Measurements from ENCODE around the gene SLC6A8.
"Not testable (repeated sequence)": the region's sequence is repeated elsewhere in the genome, so short reads cannot be mapped to it uniquely, and the experiment has no call there.

Gene SLC6A8

GRCh38 chrX:153706799-153707198, 19.1 kb downstream of the SLC6A8 start:
- no peak for DNase-seq (ENCODE audit: low read depth, low spot score)

DNA sequence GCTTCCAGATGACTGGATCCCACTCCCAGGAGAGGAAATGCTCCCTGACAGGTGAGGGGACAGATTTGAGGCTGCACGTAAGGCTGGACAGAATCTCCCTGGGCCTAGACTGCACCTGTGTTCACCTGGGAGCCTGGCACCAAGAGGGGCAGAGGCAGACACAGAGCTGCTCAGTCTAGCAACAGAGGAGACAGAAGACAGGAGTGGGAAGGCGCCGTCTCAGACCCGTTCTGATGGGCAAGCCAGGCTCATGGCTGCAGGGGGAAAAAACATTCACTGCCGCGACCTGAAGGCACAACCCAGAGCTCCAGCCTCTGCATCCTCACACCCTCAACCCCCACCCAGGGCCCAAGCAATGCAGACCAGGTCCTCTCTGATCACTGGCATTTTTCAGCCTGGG, 19.7 kb downstream of the SLC6A8 start:
- no peak for DNase-seq (ENCODE audit: low read depth, low spot score)

DNA sequence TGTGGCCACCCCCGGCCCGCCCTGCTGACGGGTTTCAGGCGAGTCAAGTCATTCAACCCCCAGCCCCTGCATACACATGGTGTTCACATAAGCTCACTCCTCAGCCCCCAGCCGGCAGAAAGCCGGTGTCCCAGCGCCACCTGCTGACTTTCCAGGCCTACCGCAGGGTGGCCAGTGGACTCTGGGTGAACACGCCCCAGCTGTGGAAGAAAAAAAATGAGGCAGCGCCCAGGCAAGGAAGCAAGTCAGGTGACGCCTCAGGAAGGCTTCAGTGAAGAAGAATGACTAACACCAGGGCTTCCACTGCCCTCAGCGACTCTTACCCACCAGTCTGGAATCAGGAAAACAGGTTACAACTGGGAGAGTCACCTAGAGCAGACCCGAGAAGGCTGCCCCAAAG, 20.7 kb downstream of the SLC6A8 start:
- no peak for DNase-seq (ENCODE audit: low read depth, low spot score)

DNA sequence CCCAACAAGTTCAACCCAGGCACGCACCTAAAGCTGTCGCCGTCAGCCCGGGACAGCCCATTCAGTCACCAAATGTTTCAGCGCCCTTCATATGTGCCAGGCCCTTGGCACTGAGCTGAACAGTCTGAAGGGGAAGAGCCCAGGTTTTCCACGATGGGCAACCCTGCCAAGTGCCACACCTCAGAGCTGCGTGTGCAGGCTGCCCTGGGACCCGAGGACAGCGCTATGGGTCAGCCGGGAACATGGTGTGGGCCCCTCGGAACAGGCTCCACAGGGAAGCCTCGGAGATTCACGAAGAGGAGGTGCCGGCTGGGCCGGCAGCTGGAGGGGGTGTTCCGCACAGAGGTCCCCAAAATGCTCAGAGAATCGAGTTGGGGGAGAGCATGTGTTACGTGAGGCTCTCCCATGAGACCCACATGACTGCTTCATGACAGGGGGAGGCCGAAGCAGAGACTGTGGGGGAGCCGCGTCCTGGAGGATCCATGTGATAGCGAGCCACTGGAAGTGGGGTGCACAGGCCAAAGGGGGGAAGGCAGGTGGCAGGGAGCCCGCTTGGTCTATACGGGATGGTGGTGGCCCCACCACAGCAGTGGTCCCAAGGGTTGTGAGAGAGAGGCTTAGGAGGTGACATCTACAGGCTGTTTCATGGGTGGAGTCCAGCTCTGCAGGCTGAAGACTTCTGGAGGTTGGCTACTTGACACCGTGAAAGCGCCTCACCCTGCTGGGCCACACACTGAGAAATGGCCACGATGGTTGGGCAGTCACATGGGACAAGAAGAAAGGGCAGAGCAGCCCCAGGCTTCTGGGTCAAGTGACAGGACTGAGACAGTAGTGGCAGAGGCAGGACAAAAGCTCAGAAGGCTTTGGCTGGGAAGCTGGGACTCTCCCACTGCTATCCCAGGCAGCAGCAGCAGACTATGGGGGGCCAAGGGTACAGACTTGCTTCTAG, 22.3 kb downstream of the SLC6A8 start:
- DNase-seq (ENCODE audit: low read depth, low spot score): no peak

- DNase-seq (ENCODE audit: low read depth, low spot score): no peak
Measured at GRCh38 chrX:153714256-153714655, 26.5 kb downstream of the SLC6A8 start.

- DNase-seq (ENCODE audit: low read depth, low spot score): no peak
Measured at GRCh38 chrX:153717445-153717844, 29.7 kb downstream of the SLC6A8 start.

DNA sequence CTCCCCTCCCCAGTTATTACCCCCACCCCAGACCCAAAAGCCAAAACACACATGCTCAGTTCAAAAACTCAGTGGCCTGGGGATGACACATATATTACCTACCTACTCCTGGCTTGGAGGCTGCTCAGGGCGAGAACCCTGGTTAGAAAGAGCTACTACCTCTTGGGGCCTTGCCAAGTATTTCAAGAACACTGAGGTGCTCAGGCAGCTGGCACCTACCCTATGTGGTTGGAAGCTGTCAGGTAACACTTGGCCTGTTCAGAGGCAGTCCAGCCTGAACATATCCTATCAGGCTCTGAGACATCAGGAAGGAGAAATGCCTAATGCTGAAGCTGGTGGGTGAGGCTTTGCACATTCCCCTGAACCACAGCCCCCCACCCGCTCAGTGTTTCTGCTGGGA, 31.5 kb downstream of the SLC6A8 start:
- DNase-seq (ENCODE audit: low read depth, low spot score): no peak

DNA sequence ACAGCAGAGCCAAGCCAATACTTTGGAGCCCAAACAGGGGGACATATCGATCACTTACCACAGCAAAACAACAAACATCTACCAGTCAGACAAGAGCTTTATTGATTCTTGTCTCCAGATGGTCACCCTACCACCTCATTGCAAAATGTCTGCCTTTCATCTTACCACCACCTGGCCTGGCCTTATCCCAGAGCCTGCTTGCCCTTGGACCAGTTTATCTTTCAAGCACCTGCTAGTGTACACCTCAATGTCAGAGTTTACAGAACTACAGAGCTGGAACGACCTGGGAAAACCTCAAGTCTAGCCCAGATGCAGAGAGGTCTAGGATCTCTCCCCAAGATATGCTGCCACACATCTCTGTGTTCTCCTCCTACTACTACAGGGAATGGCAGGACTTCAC, 32.0 kb downstream of the SLC6A8 start:
- DNase-seq (ENCODE audit: low read depth, low spot score): no peak

DNA sequence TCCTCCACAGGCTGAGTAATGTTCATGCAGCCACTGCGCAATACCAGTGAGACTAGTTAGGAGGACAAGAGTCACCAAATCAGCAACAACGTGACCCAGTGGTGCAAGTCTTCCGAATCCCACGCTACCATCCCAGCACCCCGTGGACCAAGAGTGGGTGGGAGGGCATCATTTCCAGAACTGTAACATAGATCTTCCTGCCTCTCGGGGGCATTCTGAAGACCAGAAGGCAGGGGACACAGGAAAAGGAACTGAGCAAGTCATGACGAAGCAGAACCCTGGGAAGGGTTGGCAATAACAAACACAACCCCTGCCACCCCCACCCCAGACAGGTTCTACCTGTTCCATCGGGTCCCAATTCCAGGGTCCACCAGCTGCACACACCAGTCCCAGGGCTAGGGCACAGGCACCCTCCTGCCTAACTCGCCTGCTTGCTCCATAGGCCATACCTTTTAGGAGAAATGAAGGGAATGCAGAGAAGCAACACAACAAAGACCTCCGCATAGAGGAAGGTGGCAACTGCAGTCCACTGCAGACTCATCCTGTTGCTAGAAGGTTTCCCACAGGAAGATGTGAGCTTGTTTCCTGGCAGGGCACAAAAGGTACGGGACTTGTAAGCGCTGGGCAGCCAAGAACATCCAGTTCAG, 35.1 kb downstream of the SLC6A8 start:
- no peak for DNase-seq (ENCODE audit: low read depth, low spot score)

GRCh38 chrX:153723351-153724251, 35.9 kb downstream of the SLC6A8 start:
- peak; percentile 10 for DNase-seq (ENCODE audit: low read depth, low spot score)

DNA sequence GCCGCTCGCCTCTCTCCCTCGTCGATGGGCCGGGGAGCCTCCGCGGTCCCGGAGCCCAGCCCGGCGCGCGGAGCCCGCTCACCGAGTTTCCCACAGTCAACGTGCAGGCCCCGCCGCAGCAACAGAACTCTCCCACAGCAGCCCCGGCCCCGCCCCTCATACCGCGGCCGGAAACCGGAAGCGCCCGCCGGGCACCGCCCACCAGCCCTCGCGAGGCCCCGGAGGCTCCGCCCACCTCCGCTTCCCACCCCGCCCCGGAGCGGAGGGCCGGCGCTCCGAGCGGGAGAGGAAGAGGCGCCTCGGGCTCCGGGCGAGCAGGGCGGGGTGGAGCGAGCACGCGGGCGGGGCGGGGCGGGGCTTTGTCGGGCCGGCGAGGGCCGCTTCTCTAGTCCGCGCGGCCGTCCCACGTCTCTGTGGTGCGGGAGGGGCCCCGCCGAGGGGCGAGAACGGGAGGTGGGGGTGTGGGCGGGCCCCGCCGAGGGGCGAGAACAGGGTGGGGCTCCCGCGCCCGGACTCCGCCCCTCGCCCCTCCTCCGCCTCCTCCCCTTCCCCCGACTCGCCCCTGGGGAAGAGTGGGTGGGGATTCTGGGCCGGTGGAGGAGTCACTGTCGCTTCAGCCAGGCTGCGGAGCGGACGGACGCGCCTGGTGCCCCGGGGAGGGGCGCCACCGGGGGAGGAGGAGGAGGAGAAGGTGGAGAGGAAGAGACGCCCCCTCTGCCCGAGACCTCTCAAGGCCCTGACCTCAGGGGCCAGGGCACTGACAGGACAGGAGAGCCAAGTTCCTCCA, 36.7 kb downstream of the SLC6A8 start, which contains the start of the genes ABCD1 and BCAP31:
TSS of gene ABCD1 (plus strand) at position 605 of the 787 bp plus-strand sequence. CDS start 411 bp downstream, outside the sequence.
TSS of gene BCAP31 (minus strand) at position 136 of the 787 bp plus-strand sequence. CDS start 1,143 bp downstream, outside the sequence.
- DNase-seq (ENCODE audit: low read depth, low spot score): peak; percentile 70

DNA sequence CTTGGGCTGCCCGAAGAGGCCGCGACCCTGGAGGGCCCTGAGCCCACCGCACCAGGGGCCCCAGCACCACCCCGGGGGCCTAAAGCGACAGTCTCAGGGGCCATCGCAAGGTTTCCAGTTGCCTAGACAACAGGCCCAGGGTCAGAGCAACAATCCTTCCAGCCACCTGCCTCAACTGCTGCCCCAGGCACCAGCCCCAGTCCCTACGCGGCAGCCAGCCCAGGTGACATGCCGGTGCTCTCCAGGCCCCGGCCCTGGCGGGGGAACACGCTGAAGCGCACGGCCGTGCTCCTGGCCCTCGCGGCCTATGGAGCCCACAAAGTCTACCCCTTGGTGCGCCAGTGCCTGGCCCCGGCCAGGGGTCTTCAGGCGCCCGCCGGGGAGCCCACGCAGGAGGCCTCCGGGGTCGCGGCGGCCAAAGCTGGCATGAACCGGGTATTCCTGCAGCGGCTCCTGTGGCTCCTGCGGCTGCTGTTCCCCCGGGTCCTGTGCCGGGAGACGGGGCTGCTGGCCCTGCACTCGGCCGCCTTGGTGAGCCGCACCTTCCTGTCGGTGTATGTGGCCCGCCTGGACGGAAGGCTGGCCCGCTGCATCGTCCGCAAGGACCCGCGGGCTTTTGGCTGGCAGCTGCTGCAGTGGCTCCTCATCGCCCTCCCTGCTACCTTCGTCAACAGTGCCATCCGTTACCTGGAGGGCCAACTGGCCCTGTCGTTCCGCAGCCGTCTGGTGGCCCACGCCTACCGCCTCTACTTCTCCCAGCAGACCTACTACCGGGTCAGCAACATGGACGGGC, 37.5 kb downstream of the SLC6A8 start:
- DNase-seq (ENCODE audit: low read depth, low spot score): no peak

DNA sequence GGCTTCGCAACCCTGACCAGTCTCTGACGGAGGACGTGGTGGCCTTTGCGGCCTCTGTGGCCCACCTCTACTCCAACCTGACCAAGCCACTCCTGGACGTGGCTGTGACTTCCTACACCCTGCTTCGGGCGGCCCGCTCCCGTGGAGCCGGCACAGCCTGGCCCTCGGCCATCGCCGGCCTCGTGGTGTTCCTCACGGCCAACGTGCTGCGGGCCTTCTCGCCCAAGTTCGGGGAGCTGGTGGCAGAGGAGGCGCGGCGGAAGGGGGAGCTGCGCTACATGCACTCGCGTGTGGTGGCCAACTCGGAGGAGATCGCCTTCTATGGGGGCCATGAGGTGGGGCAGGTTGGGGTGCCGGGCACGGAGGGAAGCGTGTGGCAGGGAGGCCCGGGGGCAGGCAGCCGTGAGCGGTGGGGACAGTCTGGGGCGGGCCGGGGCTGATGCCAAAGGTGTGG, 38.1 kb downstream of the SLC6A8 start:
- no peak for DNase-seq (ENCODE audit: low read depth, low spot score)

DNA sequence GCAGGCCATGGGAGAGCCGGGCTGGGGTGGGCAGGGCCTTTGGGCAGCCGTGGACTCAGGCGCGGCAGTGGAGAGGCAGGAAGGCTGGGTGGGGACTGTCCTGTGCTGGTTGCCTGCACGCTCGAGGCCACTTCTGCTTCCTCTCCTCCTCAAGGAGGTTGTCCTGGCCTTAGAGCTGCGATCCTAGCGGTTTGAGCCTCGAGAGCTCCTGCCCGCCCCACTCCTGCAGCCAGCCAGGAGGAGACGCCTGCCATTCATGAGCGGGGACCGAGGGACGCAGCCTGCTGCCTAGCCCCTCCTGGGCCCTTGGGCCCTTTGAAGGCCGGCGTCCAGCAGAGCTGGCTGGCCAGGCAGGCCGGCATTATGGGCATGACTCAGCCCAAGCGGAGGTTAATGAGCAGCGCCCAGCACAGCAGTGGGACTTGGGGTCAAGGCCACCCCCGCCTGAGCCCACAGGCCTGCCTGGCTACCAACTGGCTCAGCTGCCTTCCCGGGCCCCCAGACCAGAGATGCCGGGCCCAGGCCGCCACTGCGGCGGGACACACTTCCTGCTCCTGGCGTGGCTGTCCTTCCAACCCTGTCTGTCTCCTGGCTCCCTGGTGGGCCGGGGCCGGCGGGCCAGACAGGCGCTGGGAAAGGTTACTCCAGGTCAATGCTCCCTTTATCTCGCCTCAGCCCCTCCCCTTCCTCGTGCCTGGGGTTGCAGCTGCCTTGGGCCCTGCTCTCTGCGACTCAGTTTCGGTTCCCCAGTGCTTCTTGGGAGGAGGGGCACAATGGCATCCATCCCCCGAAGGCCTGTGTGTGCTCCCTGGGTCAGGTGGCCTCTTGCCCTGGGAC, 38.8 kb downstream of the SLC6A8 start:
- DNase-seq (ENCODE audit: low read depth, low spot score): no peak

GRCh38 chrX:153727123-153727931, 39.6 kb downstream of the SLC6A8 start:
- DNase-seq (ENCODE audit: low read depth, low spot score): no peak

- no peak for DNase-seq (ENCODE audit: low read depth, low spot score)
Measured at GRCh38 chrX:153728095-153728494, 40.4 kb downstream of the SLC6A8 start.

- no peak for DNase-seq (ENCODE audit: low read depth, low spot score)
Measured at GRCh38 chrX:153728951-153729631, 41.4 kb downstream of the SLC6A8 start.

DNA sequence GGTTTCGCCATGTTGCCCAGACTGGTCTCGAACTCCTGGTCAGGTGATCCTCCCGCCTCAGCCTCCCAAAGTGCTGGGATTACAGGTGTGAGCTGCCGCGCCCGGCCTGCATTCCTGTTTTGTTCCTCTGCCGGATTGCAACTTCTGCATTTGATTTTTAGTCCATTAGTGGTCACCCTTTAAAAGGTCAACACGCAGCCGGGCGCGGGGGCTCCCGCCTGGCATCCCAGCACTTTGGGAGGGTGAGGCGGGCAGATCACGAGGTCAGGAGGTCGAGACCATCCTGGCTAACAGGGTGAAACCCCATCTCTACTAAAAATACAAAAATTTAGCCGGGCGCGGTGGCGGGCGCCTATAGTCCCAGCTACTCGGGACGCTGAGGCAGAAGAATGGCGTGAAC, 42.4 kb downstream of the SLC6A8 start:
- not testable (repeated sequence) for DNase-seq (ENCODE audit: low read depth, low spot score)

All from activated CD4-positive, CD25-positive, alpha-beta regulatory T cell treated with anti-CD3 and anti-CD28 coated beads, Interleukin-2, amount 50 U/mL, for 16 hours (primary cell).